SU-DHL-6 (cell line): ENCODE measurements around the gene NEU1.

Experiments used
- H2AFZ ChIP-seq: fragments of 200-600 bp; sonication (generic); 2 replicates; pipeline ENCODE4 v1.6.1; 2014; ENCODE audit warnings: low read depth, mild to moderate bottlenecking, moderate library complexity, mixed read lengths, antibody characterized with exemption, low read length; ENCODE audit not compliant: severe bottlenecking
- H3F3A ChIP-seq: fragments of 200-600 bp; shearing (Covaris generic); 2 replicates; pipeline ENCODE4 v1.6.0; 2016; ENCODE audit warnings: antibody characterized with exemption, mild to moderate bottlenecking; ENCODE audit not compliant: insufficient read depth
- H3K27ac ChIP-seq: fragments of 200-600 bp; sonication (generic); 2 replicates; pipeline ENCODE4 v1.5.1; 2016; ENCODE audit warnings: low read depth, mild to moderate bottlenecking, low read length, moderate library complexity, mixed read lengths
- H3K27me3 ChIP-seq: fragments of 200-600 bp; sonication (generic), shearing (Covaris generic); 2 replicates; pipeline ENCODE4 v1.6.0; 2014; ENCODE audit warnings: mild to moderate bottlenecking, low read length
- H3K36me3 ChIP-seq: fragments of 200-600 bp; sonication (generic); 2 replicates; pipeline ENCODE4 v1.6.1; 2014; ENCODE audit warnings: mild to moderate bottlenecking, low read length, mixed read lengths
- H3K4me2 ChIP-seq: fragments of 300-600, 200-600 bp; shearing (Covaris generic), sonication (generic); 2 replicates; pipeline ENCODE4 v1.6.0; 2014; ENCODE audit warnings: low read length, low read depth, mild to moderate bottlenecking; ENCODE audit not compliant: poor library complexity, severe bottlenecking
- H3K4me3 ChIP-seq: fragments of 200-600 bp; sonication (generic); 2 replicates; pipeline ENCODE4 v1.5.1; 2014; ENCODE audit warnings: antibody characterized with exemption, low read length, mild to moderate bottlenecking, mixed read lengths; ENCODE audit not compliant: insufficient read depth, poor library complexity, severe bottlenecking
- H3K79me2 ChIP-seq: fragments of 200-600 bp; sonication (generic); 2 replicates; pipeline ENCODE4 v1.6.1; 2014; ENCODE audit warnings: mild to moderate bottlenecking, low read length, moderate library complexity; ENCODE audit not compliant: insufficient read depth
- H3K9ac ChIP-seq: fragments of 200-600 bp; sonication (generic); 2 replicates; pipeline ENCODE4 v1.7.0; 2014; ENCODE audit warnings: mild to moderate bottlenecking, low read length
- H3K9me2 ChIP-seq: fragments of 200-600 bp; sonication (generic); replicated peaks from 2 replicates; pipeline ENCODE4 v1.6.1; 2014; ENCODE audit warnings: low read length; ENCODE audit not compliant: insufficient read depth
- H3K9me3 ChIP-seq: fragments of 200-600 bp; sonication (generic); 2 replicates; pipeline ENCODE4 v1.6.1; 2014; ENCODE audit warnings: low read length, mixed read lengths; ENCODE audit not compliant: insufficient read depth
- H4K20me1 ChIP-seq: fragments of 200-600 bp; sonication (generic); 2 replicates; pipeline ENCODE4 v1.6.1; 2014; ENCODE audit warnings: low read depth, mild to moderate bottlenecking, antibody characterized with exemption, low read length, moderate library complexity, mixed read lengths
- EZH2phosphoT487 ChIP-seq: fragments of 200-600 bp; sonication (generic), shearing (Covaris generic); conservative IDR thresholded peaks from 2 replicates; pipeline ENCODE4 v1.6.1; 2018; ENCODE audit warnings: mild to moderate bottlenecking, antibody characterized with exemption, low read length, moderate library complexity, mixed read lengths
- TF ChIP-seq, protein P1 (sequence below): fragments of 200-600 bp; sonication (generic); IDR thresholded peaks from one replicate; pipeline ENCODE4 v1.5.1; 2017; ENCODE audit warnings: antibody characterized with exemption, mild to moderate bottlenecking, low read length, moderate library complexity; ENCODE audit not compliant: insufficient read depth, poor library complexity, severe bottlenecking

Gene NEU1

DNA sequence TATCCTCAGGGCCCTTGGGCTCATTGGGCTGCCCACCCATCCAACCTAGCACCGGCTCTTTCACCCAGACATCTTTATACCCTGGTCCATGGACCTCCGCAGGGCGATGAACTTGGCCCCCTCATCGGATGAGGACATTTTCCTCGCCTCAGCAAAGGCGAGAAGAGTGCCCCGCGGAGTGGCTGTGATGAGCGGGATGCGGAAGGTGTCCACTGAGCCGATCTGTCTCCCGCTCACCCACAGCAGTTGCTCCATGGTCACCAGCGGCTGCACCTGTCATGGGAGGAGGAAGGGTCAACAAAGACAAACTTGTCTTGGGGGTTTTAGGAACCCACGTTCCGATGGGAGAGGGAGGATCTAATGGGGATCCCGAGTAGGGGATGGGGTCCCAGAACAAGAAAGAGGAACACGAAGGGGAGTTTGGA lies 690 bp downstream of the NEU1 start:
- TF ChIP-seq, protein P1, sequence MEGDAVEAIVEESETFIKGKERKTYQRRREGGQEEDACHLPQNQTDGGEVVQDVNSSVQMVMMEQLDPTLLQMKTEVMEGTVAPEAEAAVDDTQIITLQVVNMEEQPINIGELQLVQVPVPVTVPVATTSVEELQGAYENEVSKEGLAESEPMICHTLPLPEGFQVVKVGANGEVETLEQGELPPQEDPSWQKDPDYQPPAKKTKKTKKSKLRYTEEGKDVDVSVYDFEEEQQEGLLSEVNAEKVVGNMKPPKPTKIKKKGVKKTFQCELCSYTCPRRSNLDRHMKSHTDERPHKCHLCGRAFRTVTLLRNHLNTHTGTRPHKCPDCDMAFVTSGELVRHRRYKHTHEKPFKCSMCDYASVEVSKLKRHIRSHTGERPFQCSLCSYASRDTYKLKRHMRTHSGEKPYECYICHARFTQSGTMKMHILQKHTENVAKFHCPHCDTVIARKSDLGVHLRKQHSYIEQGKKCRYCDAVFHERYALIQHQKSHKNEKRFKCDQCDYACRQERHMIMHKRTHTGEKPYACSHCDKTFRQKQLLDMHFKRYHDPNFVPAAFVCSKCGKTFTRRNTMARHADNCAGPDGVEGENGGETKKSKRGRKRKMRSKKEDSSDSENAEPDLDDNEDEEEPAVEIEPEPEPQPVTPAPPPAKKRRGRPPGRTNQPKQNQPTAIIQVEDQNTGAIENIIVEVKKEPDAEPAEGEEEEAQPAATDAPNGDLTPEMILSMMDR, result no peak
- no peak for TF ChIP-seq EZH2phosphoT487

DNA sequence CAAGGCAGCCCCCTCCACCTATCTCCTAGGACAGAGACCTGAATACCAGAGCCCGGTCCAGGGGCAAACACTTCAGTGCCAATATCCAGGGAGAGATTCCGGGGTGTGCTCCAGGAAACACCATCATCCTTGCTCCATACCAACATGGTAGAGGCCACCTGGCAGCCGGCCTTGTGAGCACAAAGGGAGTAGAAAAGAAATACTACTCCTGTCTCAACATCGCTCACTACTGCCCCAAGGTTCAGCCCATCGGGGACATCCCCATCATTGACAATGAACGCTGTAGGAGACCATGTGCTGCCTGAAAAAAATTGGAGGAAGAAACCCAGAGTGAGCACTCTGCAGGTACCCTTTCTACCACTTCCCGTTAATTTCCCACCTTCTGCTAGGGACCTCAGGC lies 1.5 kb downstream of the NEU1 start:
- no peak for TF ChIP-seq EZH2phosphoT487
- TF ChIP-seq, protein P1, result no peak
- Histone ChIP-seq H3K27me3 (no peaks in the 10 kb centered on the region), H2AFZ (no peak overlapping the region), H4K20me1 (no peaks in the 10 kb centered on the region), H3K9me2 (no peaks in the 10 kb centered on the region), H3K27ac (no peak overlapping the region), H3K9me3 (no peaks in the 10 kb centered on the region), H3K36me3 (no peaks in the 10 kb centered on the region; the same call in 1 of the 2 replicates), H3K4me3 (no peak overlapping the region), H3F3A (peaks cover 12% of the 10 kb centered on the region), H3K9ac (no peak overlapping the region), H3K4me2 (no peak overlapping the region), H3K79me2 (peaks cover 5% of the 10 kb centered on the region; the same call in 1 of the 2 replicates)

More for the DNA sequence above, 690 bp downstream of the NEU1 start:
- Histone ChIP-seq H3F3A (peaks cover 12% of the 10 kb centered on the region), H3K4me3 (peak overlapping the region; percentile 64), H3K9me3 (no peaks in the 10 kb centered on the region), H3K9ac (peak overlapping the region; percentile 66), H2AFZ (no peak overlapping the region), H3K27ac (no peak overlapping the region), H4K20me1 (no peaks in the 10 kb centered on the region), H3K79me2 (peaks cover 5% of the 10 kb centered on the region; the same call in 1 of the 2 replicates), H3K27me3 (no peaks in the 10 kb centered on the region), H3K9me2 (no peaks in the 10 kb centered on the region), H3K4me2 (peak overlapping the region; percentile 78), H3K36me3 (no peaks in the 10 kb centered on the region; the same call in 1 of the 2 replicates)

DNA sequence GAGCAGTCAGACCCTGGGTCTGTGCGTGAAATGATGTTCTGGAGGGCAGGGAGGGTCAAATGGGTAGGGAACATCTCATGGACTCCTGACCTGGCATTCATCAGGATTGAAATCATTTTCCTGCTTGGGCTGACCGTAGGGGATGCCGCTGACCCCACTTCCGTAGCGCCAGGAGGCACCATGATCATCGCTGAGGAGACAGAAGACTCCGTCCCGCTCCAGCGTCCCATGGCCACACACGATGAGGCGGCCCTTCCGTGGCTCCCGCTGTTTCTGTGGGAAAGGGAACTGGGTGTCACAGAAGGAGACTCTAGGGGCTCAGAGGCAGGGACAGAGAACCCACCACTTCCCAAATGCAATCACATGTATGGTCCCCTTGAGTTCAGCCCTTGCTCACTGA lies 2.3 kb downstream of the NEU1 start:
- Histone ChIP-seq H3K4me3 (no peak overlapping the region), H3K9me2 (no peaks in the 10 kb centered on the region), H3K9me3 (no peaks in the 10 kb centered on the region), H3K9ac (no peak overlapping the region), H2AFZ (no peak overlapping the region), H4K20me1 (no peaks in the 10 kb centered on the region), H3K79me2 (peaks cover 5% of the 10 kb centered on the region; the same call in 1 of the 2 replicates), H3K4me2 (no peak overlapping the region), H3F3A (peaks cover 12% of the 10 kb centered on the region), H3K27ac (no peak overlapping the region), H3K27me3 (no peaks in the 10 kb centered on the region), H3K36me3 (no peaks in the 10 kb centered on the region; the same call in 1 of the 2 replicates)
- TF ChIP-seq EZH2phosphoT487, result no peak
- TF ChIP-seq, protein P1, result no peak
